Heart right ventricle (tissue), 16 donors: ENCODE data around the gene ARFGAP1. TPM values are rescaled to one million over a fixed set of nuclear protein-coding genes. Genes with fewer than 3 reads are reported as not detected.
A peak's percentile ranks its signal among the peaks of the same experiment; 100 is the strongest.

ENCODE experiments used
- ATAC-seq, 8 donors: fragments of 200-7000 bp; cut with Tn5 transposase; one replicate each; pipeline ENCODE4 v1.9.1; 2020; ENCODE audit warnings: mild to moderate bottlenecking in 8 of 8, moderate library complexity in 8 of 8, moderate number of reproducible peaks in 1 of 8
- DNase-seq, 2 donors: peaks; one replicate each; pipeline ENCODE4 v3.0.0-alpha.2; 2020
- H3K27ac ChIP-seq, 10 donors: fragments of 200-600 bp; sonication (generic) in 2 of 10; one replicate each; pipeline versions ENCODE4 v1.5.0 to v1.8.0; 2020 to 2022; ENCODE audit warnings: mild to moderate bottlenecking in 3 of 10
- H3K27me3 ChIP-seq, 7 donors: fragments of 200-600 bp; one replicate each; pipeline ENCODE4 v1.8.0; 2021 to 2022; ENCODE audit warnings: mild to moderate bottlenecking in 2 of 7
- H3K36me3 ChIP-seq, 9 donors: fragments of 200-600 bp; sonication (generic) in 1 of 9; one replicate each; pipeline versions ENCODE4 v1.5.0 to v1.8.0; 2020 to 2022; ENCODE audit warnings: mild to moderate bottlenecking in 2 of 9
- H3K4me1 ChIP-seq, 9 donors: fragments of 200-600 bp; sonication (generic) in 1 of 9; one replicate each; pipeline versions ENCODE4 v1.5.0 to v1.8.0; 2020 to 2022; ENCODE audit warnings: mild to moderate bottlenecking in 4 of 9
- H3K4me3 ChIP-seq, 10 donors: fragments of 200-600 bp; sonication (generic) in 2 of 10; one replicate each; pipeline versions ENCODE4 v1.5.0 to v1.8.0; 2020 to 2022; ENCODE audit warnings: mild to moderate bottlenecking in 7 of 10, moderate library complexity in 2 of 10
- H3K9me3 ChIP-seq, 11 donors: fragments of 200-600 bp in 10 of 11; sonication (generic) in 2 of 11; one replicate each; pipeline versions ENCODE4 v1.5.0 to v1.8.0; 2013 to 2022; ENCODE audit warnings: mild to moderate bottlenecking in 2 of 11, control low read depth in 1 of 11, moderate library complexity in 1 of 11
- CTCF ChIP-seq, 9 donors: fragments of 200-600 bp; sonication (generic) in 2 of 9; IDR thresholded peaks; one replicate each; pipeline versions ENCODE4 v1.5.0 to v1.8.0; 2021 to 2022; ENCODE audit warnings: antibody characterized with exemption in 9 of 9, mild to moderate bottlenecking in 5 of 9, moderate library complexity in 1 of 9
- WGBS, 2 donors: extraction: QIAGEN DNeasy Blood & Tissue Kit; methylation state at CpG; one replicate each; pipeline ENCODE4 v1.1.7; 2013; ENCODE audit warnings: inconsistent platforms in 1 of 2; 5-methylcytosine and 5-hydroxymethylcytosine counted together
- intact Hi-C, 10 donors: fragments of 100-400 bp; cut with DNase I; formaldehyde crosslinking; loops; one replicate each; pipeline versions ENCODE4 v1.11.1 to v1.14.2; 2022
- long read RNA-seq, 3 donors: library from polyadenylated mRNA; unstranded; transcript quantifications; one replicate each; pipeline ENCODE4 v2.0.0, GENCODE V29; 2020 to 2021
- polyA plus RNA-seq, 2 donors: library from polyadenylated mRNA; stranded (reverse); fragments of 200-250 nt; gene quantifications; one replicate each; pipeline ENCODE4 v1.2.3, GENCODE V29; 2013
- total RNA-seq, 10 donors: library from RNA; stranded (reverse); fragmentation: NEBNext Ultra II Directional in 3 of 10; extraction: Animal tissue kit (Norgen Biotek cat#: 25700) in 3 of 10; gene quantifications; one replicate each; pipeline versions ENCODE4 v1.2.1 to v1.2.4, GENCODE V29; 2021 to 2023
- donor health status: Arrhythmogenic right ventricular cardiomyopathy.
- donor health status: ischemic (EF 13 %, LVEDD 7.1; RV severe dilation, severe dysfunction).
- donor health status: healthy with polysubstance abuse.
- donor health status: DM: no; HTN: yes; CAD: no.
- donor health status: DM: no; HTN: no; CAD: no.
- donor health status: ischemic (EF 25% LVEDD 6.9; RV normal size, moderate dysfunction).
- donor health status: ischemic (EF 25% LVEDD 5.7; RV mildly dilated, moderate dysfunction).
- donor health status: healthy.
- donor health status: DM: yes; HTN: yes; CAD: no.
- donor health status: Ischemic cardiomyopathy.
- donor health status: ischemic (EF 35%, LVEDD 5.7; RV mildly dilated, moderate dysfunction).
- donor health status: nonischemic (EF 11% LVEDD 7.7; RV severe dilation, severe dysfunction).
- donor health status: DM: yes; HTN: yes; CAD: no.
- donor health status: PGD.
- donor health status: ischemic (EF 29% LVEDD 5.4; RV normal size, mild dysfunction).
- donor health status: nonischemic (EF 23%, LVEDD 6.1; RV moderate dilation, normal function).

ARFGAP1 gene
- total RNA-seq (10 to 100 TPM; 20.4 to 40.4 (median 28.4) TPM), polyA plus RNA-seq (10 to 100 TPM; 46.2 to 72.6 TPM)
- long read RNA-seq, donor 1, transcript ARFGAP1-203 (13 exons, 3,281 nt) = major isoform, 24 of 61 reads
- long read RNA-seq, donor 1, partial matches to known transcripts = 23 of 61 reads
- long read RNA-seq, donor 1, other reads (novel, unspliced or antisense) = 11 of 61 reads
- long read RNA-seq, donor 2, transcript ARFGAP1-209 (4 exons, 2,727 nt) = minor isoform, 5 of 61 reads
- long read RNA-seq, donor 2, transcript ARFGAP1-203 (13 exons, 3,281 nt) = major isoform, 19 of 61 reads
- long read RNA-seq, donor 2, partial matches to known transcripts = 7 of 61 reads
- long read RNA-seq, donor 2, other reads (novel, unspliced or antisense) = 30 of 61 reads
- long read RNA-seq, donor 3, transcript ARFGAP1-209 (4 exons, 2,727 nt) = minor isoform, 6 of 85 reads
- long read RNA-seq, donor 3, transcript ARFGAP1-203 (13 exons, 3,281 nt) = major isoform, 32 of 85 reads
- long read RNA-seq, donor 3, partial matches to known transcripts = 37 of 85 reads
- long read RNA-seq, donor 3, other reads (novel, unspliced or antisense) = 9 of 85 reads

DNA sequence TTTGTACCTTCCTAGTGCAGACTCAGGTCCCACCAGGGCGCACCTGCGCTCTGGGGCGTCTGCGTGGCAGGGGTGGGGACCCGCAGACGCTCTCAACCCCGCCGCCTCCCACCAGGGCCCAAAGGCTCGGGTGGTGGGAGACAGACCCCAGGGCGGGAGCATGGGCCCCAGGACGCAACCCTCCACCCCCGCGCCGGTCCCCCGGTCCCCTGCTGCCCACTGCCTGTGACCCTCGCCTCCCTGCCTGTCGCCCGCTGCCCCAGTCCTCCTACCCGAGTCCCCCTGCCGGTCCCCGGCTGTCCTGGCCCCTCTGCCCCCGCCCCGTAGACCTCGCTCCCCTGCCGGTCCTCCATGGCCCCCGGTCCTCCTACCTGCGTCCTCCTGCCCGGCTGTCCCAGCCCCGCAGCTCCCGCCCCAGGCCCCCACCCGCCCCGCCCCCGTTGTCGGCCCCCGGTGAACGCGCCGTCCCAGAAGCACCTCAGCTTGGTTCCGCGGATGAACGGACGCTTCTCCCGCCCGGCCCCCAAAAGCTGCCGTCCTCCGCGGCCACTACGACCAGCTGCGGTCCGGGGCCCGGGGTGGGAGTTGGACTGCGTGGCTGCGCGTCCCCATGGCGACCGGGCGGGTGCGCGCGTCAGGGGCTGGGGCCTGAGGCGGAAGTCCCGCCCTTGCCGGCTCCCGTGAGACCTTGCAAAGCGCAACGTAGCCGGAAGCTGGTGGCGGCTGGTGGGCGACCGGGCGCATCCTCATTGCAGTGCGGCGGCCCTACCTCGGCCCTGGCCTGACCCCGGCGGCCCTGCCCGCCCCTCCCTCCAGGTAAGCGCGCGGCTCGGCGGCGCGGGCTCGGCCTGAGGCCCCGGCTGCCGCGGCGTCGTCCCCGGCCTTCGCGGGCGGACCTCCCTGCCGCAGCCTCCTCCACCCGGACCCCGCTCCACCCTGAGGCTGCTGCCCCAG is at the start of gene ARFGAP1:
Gene ARFGAP1 (plus strand): TSS at position 709 of the 954 bp plus-strand sequence. CDS start 2,768 bp downstream, outside the sequence.
- ATAC-seq (peak; percentile 92 to 98 (median 98)), DNase-seq (peak; percentile 91 to 92)
- TF ChIP-seq CTCF (IDR thresholded peaks at IDR 0.05) = no peak
- intact Hi-C loops = loop anchor here in 1 of 10 donors (5.0 kb wide), 1 partner anchor 55 kb away; the partner anchor contains the start of gene YTHDF1
- Histone ChIP-seq H3K36me3 (peaks cover 0 to 25% (median 2%) of the 10 kb centered on the region in 9 donors), H3K27ac (peak within 1 kb of the TSS in 9 of 10 donors; percentile 58 to 84 (median 73)), H3K9me3 (no peaks in the 10 kb centered on the region), H3K27me3 (peaks cover 0 to 8% (median 4%) of the 10 kb centered on the region in 7 donors), H3K4me1 (peaks cover 5 to 29% (median 21%) of the 10 kb centered on the region in 9 donors), H3K4me3 (peak within 1 kb of the TSS; percentile 76 to 98 (median 86))
- 1% methylated on average over 70 to 97 of the region's 97 CpGs for whole genome bisulfite sequencing, 2 donors

- WGBS, 2 donors = 42 to 48% methylated on average over 12 of the region's 12 CpGs
- Histone ChIP-seq H3K36me3 (no peaks in the 10 kb centered on the region), H3K4me3 (no peak overlapping the region), H3K4me1 (peaks cover 0 to 12% (median 6%) of the 10 kb centered on the region in 9 donors), H3K9me3 (no peaks in the 10 kb centered on the region), H3K27ac (no peak overlapping the region), H3K27me3 (peaks cover 0 to 11% (median under 1%) of the 10 kb centered on the region in 7 donors)
- DNase-seq = no peak
- ATAC-seq = peak in 4 of 8 donors; percentile 14 to 40 (median 37)
- peak; percentile 11 to 76 (median 66) for TF ChIP-seq CTCF (IDR thresholded peaks at IDR 0.05)
- intact Hi-C loops = no loop called here
Measured at GRCh38 chr20:63223121-63223825, 49.3 kb upstream of the ARFGAP1 start.

DNA sequence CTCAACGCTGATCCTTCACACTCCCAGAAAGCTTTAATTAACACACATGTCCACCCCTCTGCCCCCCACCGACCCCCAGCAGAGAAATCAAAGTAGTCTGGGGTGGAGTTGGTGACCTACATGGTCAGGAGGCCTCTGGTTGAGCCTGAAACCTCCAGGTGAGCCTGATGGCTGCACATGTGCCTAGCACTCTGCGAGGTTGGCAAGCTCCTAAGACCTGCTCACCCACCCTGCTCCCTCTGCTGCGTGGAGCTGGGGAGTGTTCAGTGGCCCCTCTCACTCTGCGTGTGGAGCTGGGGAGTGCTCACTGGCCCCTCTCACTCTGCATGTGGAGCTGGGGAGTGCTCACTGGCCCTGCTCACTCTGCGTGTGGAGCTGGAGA is 48.8 kb upstream of the ARFGAP1 start:
- peaks cover 0 to 17% (median 6%) of the 10 kb centered on the region in 7 donors for H3K27me3 ChIP-seq
- 72 to 77% methylated on average over 6 of the region's 6 CpGs for WGBS, 2 donors
- H3K4me1 ChIP-seq = peaks cover 0 to 12% (median 6%) of the 10 kb centered on the region in 9 donors
- DNase-seq (no peak), ATAC-seq (no peak)
- H3K9me3 ChIP-seq = no peaks in the 10 kb centered on the region
- no peak overlapping the region for H3K4me3 ChIP-seq
- intact Hi-C loops = no loop called here
- no peak overlapping the region for H3K27ac ChIP-seq
- no peaks in the 10 kb centered on the region for H3K36me3 ChIP-seq
- TF ChIP-seq CTCF (IDR thresholded peaks at IDR 0.05) = no peak
